GM12873 (cell line): ENCODE results near the gene FNBP1.

Source experiments
- TF ChIP-seq, protein P1 (sequence below): IDR thresholded peaks from 2 replicates; pipeline ENCODE4 v1.5.1; 2012; ENCODE audit warnings: low read depth, mild to moderate bottlenecking, moderate library complexity, low read length, control low read depth; ENCODE audit not compliant: insufficient read depth; ENCODE audit errors: missing control alignments

The FNBP1 gene

DNA sequence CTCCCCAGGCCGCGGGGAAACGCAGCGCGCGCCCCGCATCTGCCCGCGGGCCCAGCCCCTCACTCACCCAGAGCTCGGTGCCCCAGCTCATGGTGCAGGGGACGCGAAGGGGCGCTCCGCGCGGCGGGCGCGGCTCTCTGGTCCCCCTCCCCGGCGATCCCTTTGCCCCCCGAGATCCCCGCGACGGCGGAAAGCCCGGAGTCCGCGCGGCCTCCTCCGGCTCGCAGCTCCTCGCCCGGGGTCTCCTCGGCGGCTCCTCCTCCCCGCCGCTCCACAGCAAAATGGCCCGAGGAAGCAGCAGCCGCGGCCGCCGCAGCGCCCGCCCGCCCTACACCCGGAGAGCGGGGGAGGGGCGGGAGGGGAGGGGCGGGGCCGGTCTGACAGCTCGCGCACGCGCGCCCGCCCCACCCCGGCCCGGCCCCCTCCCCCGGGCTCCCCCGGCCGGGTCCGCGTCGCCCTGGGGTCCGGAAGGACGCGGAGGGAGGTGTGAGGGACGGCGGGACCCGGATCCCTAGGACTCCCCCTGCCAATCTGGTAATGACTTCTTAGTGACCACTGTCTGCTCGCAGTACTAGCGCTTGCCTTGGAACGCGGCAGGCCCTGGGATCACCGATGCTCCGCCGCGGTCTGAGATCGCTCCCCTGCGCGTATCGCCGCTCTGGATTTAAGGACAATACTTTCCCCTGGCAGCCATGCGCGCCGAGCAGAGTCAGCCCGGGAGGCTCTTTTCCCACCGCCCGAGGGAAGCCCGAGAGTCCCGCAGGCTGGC is at the start of gene FNBP1:
TSS of gene FNBP1 (minus strand) at position 305 of the 769 bp plus-strand sequence. CDS start at position 91, 214 bp downstream.
- TF ChIP-seq, protein P1, sequence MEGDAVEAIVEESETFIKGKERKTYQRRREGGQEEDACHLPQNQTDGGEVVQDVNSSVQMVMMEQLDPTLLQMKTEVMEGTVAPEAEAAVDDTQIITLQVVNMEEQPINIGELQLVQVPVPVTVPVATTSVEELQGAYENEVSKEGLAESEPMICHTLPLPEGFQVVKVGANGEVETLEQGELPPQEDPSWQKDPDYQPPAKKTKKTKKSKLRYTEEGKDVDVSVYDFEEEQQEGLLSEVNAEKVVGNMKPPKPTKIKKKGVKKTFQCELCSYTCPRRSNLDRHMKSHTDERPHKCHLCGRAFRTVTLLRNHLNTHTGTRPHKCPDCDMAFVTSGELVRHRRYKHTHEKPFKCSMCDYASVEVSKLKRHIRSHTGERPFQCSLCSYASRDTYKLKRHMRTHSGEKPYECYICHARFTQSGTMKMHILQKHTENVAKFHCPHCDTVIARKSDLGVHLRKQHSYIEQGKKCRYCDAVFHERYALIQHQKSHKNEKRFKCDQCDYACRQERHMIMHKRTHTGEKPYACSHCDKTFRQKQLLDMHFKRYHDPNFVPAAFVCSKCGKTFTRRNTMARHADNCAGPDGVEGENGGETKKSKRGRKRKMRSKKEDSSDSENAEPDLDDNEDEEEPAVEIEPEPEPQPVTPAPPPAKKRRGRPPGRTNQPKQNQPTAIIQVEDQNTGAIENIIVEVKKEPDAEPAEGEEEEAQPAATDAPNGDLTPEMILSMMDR, result no peak

DNA sequence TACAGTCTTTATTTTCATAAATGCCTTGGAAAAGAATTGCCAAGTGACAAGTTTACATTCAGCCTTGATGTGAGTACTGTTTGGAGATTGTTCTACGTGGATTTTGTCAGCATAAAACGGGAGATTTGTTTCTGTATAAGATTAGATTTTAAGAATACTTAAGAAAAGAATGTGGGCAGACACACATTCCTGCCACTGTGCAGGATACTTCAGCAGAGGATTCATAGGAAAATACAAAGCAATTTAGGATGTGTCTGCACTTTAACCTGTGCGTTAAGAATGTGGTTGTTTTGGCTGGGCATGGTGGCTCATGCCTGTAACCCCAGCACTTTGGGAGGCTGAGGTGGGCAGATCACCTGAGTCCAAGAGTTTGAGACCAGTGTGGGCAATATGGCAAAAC is 47.9 kb upstream of the FNBP1 start:
- TF ChIP-seq, protein P1, result no peak

GRCh38 chr9:130089141-130089540 is 46.2 kb upstream of the FNBP1 start:
- TF ChIP-seq, protein P1, result no peak

DNA sequence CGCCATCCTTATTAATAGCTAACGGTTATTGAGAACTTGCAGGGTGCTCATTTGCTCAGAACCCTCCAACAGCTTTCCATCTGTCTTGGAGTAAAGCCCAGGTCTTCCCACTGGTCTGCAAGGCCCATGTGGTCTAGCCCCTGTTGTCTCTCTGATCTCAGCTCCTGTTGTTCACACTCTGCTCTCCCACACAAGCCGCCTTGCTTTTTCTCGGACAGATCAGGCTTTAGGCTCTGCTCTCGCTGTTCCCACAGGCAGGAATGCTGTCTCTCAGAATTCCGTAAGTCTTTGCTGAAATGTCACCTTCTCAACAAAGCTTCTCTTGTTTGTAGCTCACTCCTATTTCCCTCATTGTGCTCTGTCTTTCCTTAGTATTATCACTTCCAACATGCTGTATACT is 45.1 kb upstream of the FNBP1 start:
- TF ChIP-seq, protein P1, result no peak

GRCh38 chr9:130084337-130084736 is 41.3 kb upstream of the FNBP1 start:
- TF ChIP-seq, protein P1, result no peak

DNA sequence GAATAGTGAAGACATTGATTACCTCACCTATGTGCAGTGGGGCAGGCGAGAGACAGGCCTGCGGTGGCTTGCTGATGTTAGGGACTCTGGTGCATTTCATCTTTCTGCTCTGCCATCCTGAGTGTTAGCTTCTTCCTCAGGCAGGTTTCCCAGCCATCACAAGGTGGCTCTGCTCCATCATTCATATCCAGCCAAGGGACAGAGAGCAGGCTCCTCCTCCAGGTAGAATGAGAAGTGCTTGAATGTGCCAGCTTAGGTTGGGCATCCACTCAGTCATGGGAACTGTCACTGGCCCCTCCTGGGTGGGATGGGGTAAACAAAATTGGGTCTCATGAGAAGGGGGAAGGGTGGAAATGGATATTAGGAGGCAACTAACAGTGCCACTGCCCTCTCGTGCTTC is 35.6 kb upstream of the FNBP1 start:
- TF ChIP-seq, protein P1, result no peak

GRCh38 chr9:130073373-130073772 is 30.4 kb upstream of the FNBP1 start:
- TF ChIP-seq, protein P1, result no peak
